GM04504 (cell line): ENCODE data around the gene CD6.

Experiments
- DNase-seq: peaks from one replicate; pipeline ENCODE4 v3.0.0-alpha.2; 2012; ENCODE audit warnings: low read depth

The CD6 gene

GRCh38 chr11:61026121-61027031 is 54.9 kb downstream of the CD6 start:
- no peak for DNase-seq

- DNase-seq, result no peak
Measured at GRCh38 chr11:61027141-61027840, 55.8 kb downstream of the CD6 start.

- no peak for DNase-seq
Measured at GRCh38 chr11:61028135-61028729, 56.8 kb downstream of the CD6 start.

GRCh38 chr11:61032824-61033223 is 61.3 kb downstream of the CD6 start:
- DNase-seq, result no peak

- no peak for DNase-seq
Measured at GRCh38 chr11:61033417-61033816, 61.9 kb downstream of the CD6 start.

GRCh38 chr11:61034111-61034510 is 62.6 kb downstream of the CD6 start:
- no peak for DNase-seq

GRCh38 chr11:61034704-61035525 is 63.4 kb downstream of the CD6 start:
- DNase-seq, result no peak

- DNase-seq, result no peak
Measured at GRCh38 chr11:61035526-61035835, 64.0 kb downstream of the CD6 start.

GRCh38 chr11:61037441-61038093 is 66.1 kb downstream of the CD6 start:
- DNase-seq, result no peak

- DNase-seq, result no peak
Measured at GRCh38 chr11:61039916-61040315, 68.4 kb downstream of the CD6 start.

- DNase-seq, result no peak
Measured at GRCh38 chr11:61041755-61042518, 70.5 kb downstream of the CD6 start.

- DNase-seq, result no peak
Measured at GRCh38 chr11:61042537-61042936, 71.1 kb downstream of the CD6 start.

GRCh38 chr11:61042961-61043540 is 71.6 kb downstream of the CD6 start:
- DNase-seq, result no peak

- DNase-seq, result no peak
Measured at GRCh38 chr11:61045271-61045670, 73.8 kb downstream of the CD6 start.

GRCh38 chr11:61046833-61047232 is 75.4 kb downstream of the CD6 start:
- DNase-seq, result no peak

GRCh38 chr11:61048368-61049062 is 77.0 kb downstream of the CD6 start:
- no peak for DNase-seq

- no peak for DNase-seq
Measured at GRCh38 chr11:61049063-61049377, 77.5 kb downstream of the CD6 start.

- DNase-seq, result no peak
Measured at GRCh38 chr11:61049859-61050258, 78.4 kb downstream of the CD6 start.

- DNase-seq, result no peak
Measured at GRCh38 chr11:61052182-61052972, 80.9 kb downstream of the CD6 start.
